HepG2 (cell line): ENCODE results near the gene ENAH. TPM values are rescaled to one million over a fixed set of nuclear protein-coding genes. Genes with fewer than 3 reads are reported as not detected.

Experiments
- ATAC-seq: fragments of 200-7000 bp; cut with Tn5 transposase; 3 replicates; pipeline ENCODE4 v1.9.1; 2020; ENCODE audit warnings: mild to moderate bottlenecking, moderate library complexity
- BruUV-seq: library from RNA; stranded (reverse); fragments of 400-500 nt; replicated peaks from 2 replicates; lab custom pipeline; 2021; lab: Mats Ljungman, UMichigan
- CTCF ChIA-PET: fragments of 300-600 bp; formaldehyde crosslinking; extraction: SDS; loops from one replicate; lab custom pipeline; 2021; ENCODE audit warnings: low total read pairs, inconsistent platforms, low intra/inter-chr PET ratio; lab: Yijun Ruan, JAX
- POLR2A ChIA-PET: fragments of 350-600 bp; sonication (Branson Sonifier 250); formaldehyde crosslinking; loops from one replicate; lab custom pipeline; 2020; ENCODE audit warnings: antibody characterized with exemption, inconsistent platforms; lab: Yijun Ruan, JAX
- DNase-seq: peaks from one replicate; pipeline ENCODE4 v3.0.0-alpha.2; 2015; ENCODE audit warnings: low spot score
- FAIRE-seq: peaks from 3 replicates; lab custom pipeline; 2011; peaks lifted over from hg19 to GRCh38; lab: Jason Lieb, UNC
- H2AFZ ChIP-seq: one replicate; pipeline ENCODE4 v1.6.1; 2011; ENCODE audit warnings: low read length, inconsistent platforms
- H3K27ac ChIP-seq: fragments of 300-600 bp; 3 replicates; pipeline ENCODE4 v1.8.0; 2011; ENCODE audit warnings: mixed run types, mild to moderate bottlenecking, mixed read lengths, low read length, inconsistent platforms; ENCODE audit not compliant: insufficient read depth; ENCODE audit errors: extremely low read length
- H3K27me3 ChIP-seq, 2 experiments: fragments of 200-600 bp in 1 of 2; 2 replicates in 1 of 2; 3 replicates in 1 of 2; pipeline versions ENCODE4 v1.6.0 to v1.8.0; 2011; ENCODE audit warnings: low read length in 2 of 2, mild to moderate bottlenecking in 2 of 2, moderate library complexity in 2 of 2, inconsistent platforms in 1 of 2; ENCODE audit not compliant: insufficient read depth in 2 of 2, control insufficient read depth in 1 of 2
- H3K36me3 ChIP-seq, 2 experiments: fragments of 200-600 bp in 1 of 2; replicated peaks in 1 of 2; 2 replicates in 1 of 2; 3 replicates in 1 of 2; pipeline versions ENCODE4 v1.5.1 to v1.8.0; 2011; ENCODE audit warnings: low read length in 2 of 2, inconsistent platforms in 1 of 2; ENCODE audit not compliant: insufficient read depth in 2 of 2, control insufficient read depth in 1 of 2
- H3K4me1 ChIP-seq: 2 replicates; pipeline ENCODE4 v1.5.1; 2012; ENCODE audit warnings: low read length, inconsistent platforms; ENCODE audit not compliant: insufficient read depth
- H3K4me2 ChIP-seq: 2 replicates; pipeline ENCODE4 v1.6.0; 2011; ENCODE audit warnings: low read depth, low read length, inconsistent platforms
- H3K4me3 ChIP-seq, 3 experiments: fragments of 200-600 bp in 1 of 3; sonication (generic), shearing (Covaris generic) in 1 of 3; replicated peaks in 1 of 3; 2 replicates each; pipeline ENCODE4 v1.5.1; 2011 to 2016; ENCODE audit warnings: low read length in 3 of 3, inconsistent platforms in 2 of 3, low read depth in 2 of 3, mild to moderate bottlenecking in 2 of 3, control low read depth in 1 of 3, mixed read lengths in 1 of 3; ENCODE audit not compliant: insufficient read depth in 1 of 3
- H3K79me2 ChIP-seq: one replicate; pipeline ENCODE4 v1.6.1; 2011; ENCODE audit warnings: low read length, inconsistent platforms; ENCODE audit not compliant: insufficient read depth
- H3K9ac ChIP-seq: 2 replicates; pipeline ENCODE4 v1.6.0; 2011; ENCODE audit warnings: mild to moderate bottlenecking, low read depth, low read length, inconsistent platforms; ENCODE audit not compliant: insufficient read depth
- H3K9me3 ChIP-seq: 2 replicates; pipeline ENCODE4 v1.5.1; 2012; ENCODE audit warnings: mild to moderate bottlenecking, low read length
- H4K20me1 ChIP-seq: 2 replicates; pipeline ENCODE4 v1.6.0; 2011; ENCODE audit warnings: inconsistent platforms, mild to moderate bottlenecking, low read length, moderate library complexity; ENCODE audit not compliant: insufficient read depth
- NR2F6 ChIP-seq, 2 experiments: IDR thresholded peaks; 2 replicates each; pipeline ENCODE4 v1.6.1; 2016; ENCODE audit warnings: antibody characterized with exemption in 1 of 2, mild to moderate bottlenecking in 1 of 2
- ZNF432 ChIP-seq: sonication (generic); formaldehyde crosslinking; IDR thresholded peaks from 2 replicates; pipeline ENCODE4 v1.5.0; 2020; ENCODE audit warnings: missing genetic modification reagents, mild to moderate bottlenecking, borderline replicate concordance
- ZNF839 ChIP-seq: sonication (generic); formaldehyde crosslinking; IDR thresholded peaks from 2 replicates; pipeline ENCODE4 v1.4.0; 2020; ENCODE audit warnings: missing genetic modification reagents, mild to moderate bottlenecking, borderline replicate concordance
- ZSCAN31 ChIP-seq: sonication (generic); formaldehyde crosslinking; IDR thresholded peaks from 2 replicates; pipeline ENCODE4 v1.5.0; 2020; ENCODE audit warnings: low read depth, mild to moderate bottlenecking, missing genetic modification reagents
- WGBS: methylation state at CpG from one replicate; pipeline ENCODE4 v1.1.6; 2017; ENCODE audit warnings: low lambda C conversion rate; 5-methylcytosine and 5-hydroxymethylcytosine counted together
- in situ Hi-C: cut with HindIII; loops from 2 replicates; pipeline ENCODE4 v1.10.0; 2017; ENCODE audit warnings: low pct_unique_long_range_greater_than_20kb; ENCODE audit not compliant: extremely low pct_ligation_motif_present
- intact Hi-C: fragments of 100-400 bp; cut with micrococcal nuclease; formaldehyde crosslinking; loops from one replicate; pipeline ENCODE4 v1.10.0; 2022; ENCODE audit not compliant: unreplicated experiment
- polyA plus RNA-seq, 8 experiments: library from polyadenylated mRNA; depleted of rRNA in 3 of 8; stranded (reverse) in 7 of 8; unstranded in 1 of 8; fragments of >200 nt; fragmentation: Illumina TruSeq in 4 of 8; extraction: Trizol in 4 of 8; gene quantifications; 2 replicates each; pipeline versions ENCODE4 v1.2.1 to v1.2.3, GENCODE V29; 2011 to 2016; ENCODE audit warnings: low read depth in 4 of 8, missing spikeins in 1 of 8, mixed read lengths in 1 of 8; ENCODE audit not compliant: insufficient read depth in 1 of 8
- total RNA-seq, 5 experiments: library from RNA; depleted of rRNA; stranded (reverse); fragments of >200 nt; fragmentation: Illumina TruSeq; extraction: Trizol; gene quantifications; 2 replicates each; pipeline ENCODE4 v1.2.3, GENCODE V29; 2016; ENCODE audit warnings: low read depth in 1 of 5
- TF ChIP-seq, protein P1 (sequence below): sonication (generic); formaldehyde crosslinking; IDR thresholded peaks from 2 replicates; pipeline ENCODE4 v1.4.0; 2020; ENCODE audit warnings: missing genetic modification reagents

The ENAH gene
- total and polyA plus RNA-seq, 2 of the 13 experiments (the other 11 are each of a cell fraction or from before 2014, with no cell fraction given), result 22.1 to 58.3 TPM

DNA sequence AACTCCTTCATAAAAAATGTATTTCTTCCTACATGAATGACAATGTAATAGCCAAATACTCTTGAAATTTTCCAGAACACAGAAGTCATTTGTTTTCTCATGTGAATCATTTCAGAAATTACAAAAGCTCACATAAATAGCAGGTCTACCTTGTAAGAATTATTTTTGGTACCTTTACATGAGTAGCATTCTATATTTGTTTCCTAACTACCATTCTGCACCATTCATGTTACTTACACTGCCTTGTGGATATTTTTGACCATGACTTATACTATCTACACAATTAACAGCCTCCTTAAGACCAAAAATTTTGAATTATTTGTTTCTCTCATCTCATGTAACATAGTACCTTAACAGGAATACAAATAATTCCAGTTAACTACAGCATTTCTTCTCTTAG, 109.6 kb downstream of the ENAH start:
- Histone ChIP-seq H3K4me3 (no peak overlapping the region), H3K9me3 (no peaks in the 10 kb centered on the region), H3K79me2 (no peaks in the 10 kb centered on the region), H4K20me1 (no peaks in the 10 kb centered on the region), H3K27ac (no peak overlapping the region), H2AFZ (no peak overlapping the region), H3K9ac (no peak overlapping the region), H3K36me3 (peaks cover 2 to 5% of the 10 kb centered on the region in 2 experiments; a peak in 3 of 5 replicates), H3K27me3 (no peaks in the 10 kb centered on the region), H3K4me2 (no peak overlapping the region), H3K4me1 (no peaks in the 10 kb centered on the region)
- DNase-seq (no peak), FAIRE-seq (no peak), ATAC-seq (no peak)
- in situ Hi-C loops (no loop called here), intact Hi-C loops (no loop called here)
- POLR2A ChIA-PET, result no interaction called here
- TF ChIP-seq, protein P1, sequence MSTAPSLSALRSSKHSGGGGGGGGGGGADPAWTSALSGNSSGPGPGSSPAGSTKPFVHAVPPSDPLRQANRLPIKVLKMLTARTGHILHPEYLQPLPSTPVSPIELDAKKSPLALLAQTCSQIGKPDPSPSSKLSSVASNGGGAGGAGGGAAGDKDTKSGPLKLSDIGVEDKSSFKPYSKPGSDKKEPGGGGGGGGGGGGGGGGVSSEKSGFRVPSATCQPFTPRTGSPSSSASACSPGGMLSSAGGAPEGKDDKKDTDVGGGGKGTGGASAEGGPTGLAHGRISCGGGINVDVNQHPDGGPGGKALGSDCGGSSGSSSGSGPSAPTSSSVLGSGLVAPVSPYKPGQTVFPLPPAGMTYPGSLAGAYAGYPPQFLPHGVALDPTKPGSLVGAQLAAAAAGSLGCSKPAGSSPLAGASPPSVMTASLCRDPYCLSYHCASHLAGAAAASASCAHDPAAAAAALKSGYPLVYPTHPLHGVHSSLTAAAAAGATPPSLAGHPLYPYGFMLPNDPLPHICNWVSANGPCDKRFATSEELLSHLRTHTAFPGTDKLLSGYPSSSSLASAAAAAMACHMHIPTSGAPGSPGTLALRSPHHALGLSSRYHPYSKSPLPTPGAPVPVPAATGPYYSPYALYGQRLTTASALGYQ (CRISPR knock-in tag), result no peak
- BruUV-seq, result no TSS peak
- CTCF ChIA-PET, result no interaction called here

GRCh38 chr1:225541383-225541782, 111.5 kb downstream of the ENAH start:
- no peak overlapping the region for H2AFZ ChIP-seq
- no TSS peak for BruUV-seq
- no peaks in the 10 kb centered on the region for H4K20me1 ChIP-seq
- H3K27me3 ChIP-seq, result no peaks in the 10 kb centered on the region
- no peak for DNase-seq
- ChIA-PET CTCF (no interaction called here), POLR2A (no interaction called here)
- intact Hi-C loops (no loop called here), in situ Hi-C loops (no loop called here)
- H3K4me3 ChIP-seq, result no peak overlapping the region
- no peak overlapping the region for H3K27ac ChIP-seq
- no peak for FAIRE-seq
- H3K4me2 ChIP-seq, result no peak overlapping the region
- 97% methylated on average over 9 of the region's 9 CpGs for WGBS
- H3K9ac ChIP-seq, result no peak overlapping the region
- H3K4me1 ChIP-seq, result no peaks in the 10 kb centered on the region
- no peaks in the 10 kb centered on the region for H3K9me3 ChIP-seq
- no peak for ATAC-seq
- TF ChIP-seq NR2F6 (IDR thresholded peaks at IDR 0.05), result no peak
- TF ChIP-seq NR2F6 (CRISPR knock-in tag; IDR thresholded peaks at IDR 0.05), result no peak
- TF ChIP-seq ZSCAN31 (CRISPR knock-in tag), result no peak
- no peak for TF ChIP-seq ZNF432 (CRISPR knock-in tag)
- TF ChIP-seq ZNF839 (CRISPR knock-in tag), result no peak
- TF ChIP-seq, all 625 proteins: peak for 0
- no peaks in the 10 kb centered on the region for H3K36me3 ChIP-seq
- no peaks in the 10 kb centered on the region for H3K79me2 ChIP-seq
